GM20000 (cell line): ENCODE data around the gene MDFI.

Experiments used
- DNase-seq: peaks from one replicate; pipeline ENCODE4 v3.0.0; 2012; ENCODE audit warnings: low spot score
- TF ChIP-seq, protein P1 (sequence below): IDR thresholded peaks from 2 replicates; pipeline ENCODE4 v1.5.1; 2012; ENCODE audit warnings: mild to moderate bottlenecking, control low read depth; ENCODE audit errors: extremely low read depth, missing control alignments

MDFI gene

DNA sequence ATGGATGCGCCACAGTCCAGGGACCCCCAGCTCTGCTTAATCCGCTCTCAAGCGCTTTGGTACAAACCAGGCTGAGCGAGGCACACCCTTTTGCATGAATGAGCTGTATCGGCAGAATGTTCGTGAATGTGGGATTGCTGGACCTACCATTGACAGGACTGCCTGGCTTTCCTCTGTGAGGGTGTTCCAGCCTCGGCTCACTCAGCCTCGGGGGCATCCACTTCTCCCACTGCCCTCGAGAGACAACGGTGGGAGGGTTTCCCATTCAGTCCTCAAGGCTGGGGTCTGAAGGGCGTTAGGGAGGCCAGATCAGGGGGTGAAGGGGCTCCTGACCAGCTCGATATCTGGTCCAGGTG lies 17.4 kb downstream of the MDFI start:
- TF ChIP-seq, protein P1, sequence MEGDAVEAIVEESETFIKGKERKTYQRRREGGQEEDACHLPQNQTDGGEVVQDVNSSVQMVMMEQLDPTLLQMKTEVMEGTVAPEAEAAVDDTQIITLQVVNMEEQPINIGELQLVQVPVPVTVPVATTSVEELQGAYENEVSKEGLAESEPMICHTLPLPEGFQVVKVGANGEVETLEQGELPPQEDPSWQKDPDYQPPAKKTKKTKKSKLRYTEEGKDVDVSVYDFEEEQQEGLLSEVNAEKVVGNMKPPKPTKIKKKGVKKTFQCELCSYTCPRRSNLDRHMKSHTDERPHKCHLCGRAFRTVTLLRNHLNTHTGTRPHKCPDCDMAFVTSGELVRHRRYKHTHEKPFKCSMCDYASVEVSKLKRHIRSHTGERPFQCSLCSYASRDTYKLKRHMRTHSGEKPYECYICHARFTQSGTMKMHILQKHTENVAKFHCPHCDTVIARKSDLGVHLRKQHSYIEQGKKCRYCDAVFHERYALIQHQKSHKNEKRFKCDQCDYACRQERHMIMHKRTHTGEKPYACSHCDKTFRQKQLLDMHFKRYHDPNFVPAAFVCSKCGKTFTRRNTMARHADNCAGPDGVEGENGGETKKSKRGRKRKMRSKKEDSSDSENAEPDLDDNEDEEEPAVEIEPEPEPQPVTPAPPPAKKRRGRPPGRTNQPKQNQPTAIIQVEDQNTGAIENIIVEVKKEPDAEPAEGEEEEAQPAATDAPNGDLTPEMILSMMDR = no peak
- DNase-seq = no peak

DNA sequence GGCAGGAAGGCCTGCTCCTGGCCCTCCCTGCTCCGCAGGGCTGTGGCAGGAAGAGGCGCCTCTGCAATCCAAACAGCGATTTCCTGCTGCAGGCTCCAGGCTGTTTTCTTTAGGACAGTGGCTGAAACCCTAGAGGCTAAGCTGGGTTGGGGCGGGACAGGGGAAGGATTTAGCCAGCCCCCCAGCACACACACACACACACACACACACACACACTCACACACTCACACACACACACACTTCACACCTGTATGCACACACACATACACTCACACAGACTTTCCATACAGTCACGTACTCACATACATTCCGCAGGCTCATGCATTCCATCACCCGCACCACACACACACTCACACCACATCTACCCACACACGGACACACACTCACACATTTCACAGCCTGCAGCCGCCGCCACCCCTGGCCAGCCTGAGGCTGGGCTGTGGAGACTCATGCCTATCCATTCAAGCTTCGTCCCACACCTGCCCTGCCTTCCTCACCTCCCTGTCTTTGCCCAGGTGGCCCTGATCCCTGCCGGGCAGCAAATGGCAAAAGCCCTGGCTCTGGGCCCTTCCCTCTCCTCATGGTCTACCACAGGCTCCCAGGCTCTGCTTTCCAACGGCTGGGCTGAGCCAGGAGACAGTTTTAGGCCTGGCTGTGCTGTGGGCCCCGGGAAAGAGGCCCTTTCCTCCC lies 17.9 kb downstream of the MDFI start:
- no peak for DNase-seq
- TF ChIP-seq, protein P1 = no peak

DNA sequence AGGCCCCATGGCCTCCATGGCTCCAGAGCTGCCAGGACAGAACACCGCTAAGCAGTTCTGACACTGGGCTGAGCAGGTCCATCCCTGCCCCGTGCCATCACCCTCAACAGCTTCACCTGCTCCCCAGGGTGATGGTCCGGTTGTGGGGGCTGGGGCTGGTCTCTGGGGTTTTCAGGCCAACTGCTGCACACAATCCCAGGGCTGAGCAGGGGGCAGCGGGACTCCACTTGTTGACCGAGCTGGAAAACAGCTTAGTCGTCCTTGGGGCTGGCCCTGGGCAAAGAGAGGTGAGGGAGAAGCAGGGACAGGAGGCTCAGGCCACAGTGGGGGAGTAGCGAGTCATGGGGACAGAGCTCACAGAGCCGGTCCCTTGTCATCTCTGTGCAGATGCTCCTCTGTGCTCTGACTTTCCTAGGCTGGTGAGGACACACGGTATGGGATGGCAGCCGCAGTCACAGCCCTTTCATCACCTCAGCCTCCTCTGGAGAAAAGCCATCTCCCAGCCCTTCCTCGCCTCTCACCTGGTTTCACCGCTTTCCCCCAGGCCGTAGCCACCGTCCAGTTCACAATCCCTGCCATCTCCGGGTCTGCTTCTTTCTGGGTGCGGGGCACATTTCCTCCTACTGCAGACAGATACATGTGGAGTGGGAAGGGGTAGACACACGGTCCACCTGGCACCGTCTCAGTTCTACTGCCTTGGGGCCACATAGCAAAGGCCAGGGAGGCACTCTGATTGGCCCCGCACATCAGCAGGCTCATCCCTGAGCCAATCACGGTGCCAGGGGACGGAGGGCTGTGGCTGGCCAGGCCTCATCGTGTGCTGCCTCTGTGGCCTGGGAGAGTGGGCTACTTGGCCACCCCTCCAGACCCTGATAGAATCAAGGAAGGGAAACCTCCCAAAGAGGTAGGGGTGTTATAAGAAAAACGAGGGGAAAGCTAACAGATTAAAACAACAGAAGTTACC lies 19.1 kb downstream of the MDFI start:
- no peak for DNase-seq
- TF ChIP-seq, protein P1 = no peak

DNA sequence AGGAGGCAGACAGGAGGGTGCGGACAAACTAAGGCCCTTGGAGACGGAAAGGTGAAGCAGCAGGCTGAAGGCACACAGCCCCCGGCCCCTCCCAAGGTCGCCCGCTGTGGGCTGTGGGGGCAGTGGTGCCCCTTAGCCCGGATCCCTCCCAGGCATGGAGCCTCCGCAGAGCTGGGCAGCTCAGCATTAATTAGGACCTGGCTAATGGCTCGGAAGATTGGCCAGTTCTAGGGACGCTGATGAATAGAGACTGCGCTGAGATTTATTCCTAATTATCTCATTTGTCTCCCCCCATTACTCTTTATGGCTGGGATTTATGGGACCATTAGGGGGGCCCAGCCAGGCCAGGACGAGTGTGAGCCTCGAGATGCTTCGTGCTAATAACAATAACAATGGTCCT lies 20.4 kb downstream of the MDFI start:
- TF ChIP-seq, protein P1 = no peak
- DNase-seq = no peak

DNA sequence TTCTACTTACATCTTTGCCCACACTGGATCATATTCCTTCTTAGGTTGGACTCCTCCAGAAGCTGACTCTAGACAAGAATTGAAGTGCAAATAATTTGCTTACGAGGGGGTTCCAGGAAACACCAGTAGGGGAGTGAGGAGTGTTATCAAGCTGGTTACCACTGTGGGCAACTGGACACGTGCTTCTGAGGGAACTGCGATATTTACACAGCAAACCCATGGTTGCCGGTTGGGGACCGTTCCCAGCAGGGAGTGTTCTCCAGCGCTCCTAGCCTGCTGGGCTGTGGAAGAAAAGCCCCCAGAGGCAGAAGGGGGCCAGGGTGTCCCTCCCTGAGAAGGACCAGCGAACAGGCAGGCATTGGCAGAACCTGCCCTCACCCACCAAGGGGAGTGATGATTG lies 21.7 kb downstream of the MDFI start:
- DNase-seq = no peak
- TF ChIP-seq, protein P1 = no peak

- DNase-seq = no peak
- TF ChIP-seq, protein P1 = no peak
Measured at GRCh38 chr6:41663568-41663967, 25.3 kb downstream of the MDFI start.

GRCh38 chr6:41664271-41664670 lies 26.0 kb downstream of the MDFI start:
- TF ChIP-seq, protein P1 = no peak
- DNase-seq = no peak
